ENCODE results near the gene EPRS1. TPM values are rescaled to one million over a fixed set of nuclear protein-coding genes. Genes with fewer than 3 reads are reported as not detected.
"Not testable (repeated sequence)": the region's sequence is repeated elsewhere in the genome, so short reads cannot be mapped to it uniquely, and the experiment has no call there.

Gene EPRS1
- polyA plus RNA-seq, 2 of the 4 experiments (the other 2 are of a cell fraction) = 69.4 to 113 TPM

DNA sequence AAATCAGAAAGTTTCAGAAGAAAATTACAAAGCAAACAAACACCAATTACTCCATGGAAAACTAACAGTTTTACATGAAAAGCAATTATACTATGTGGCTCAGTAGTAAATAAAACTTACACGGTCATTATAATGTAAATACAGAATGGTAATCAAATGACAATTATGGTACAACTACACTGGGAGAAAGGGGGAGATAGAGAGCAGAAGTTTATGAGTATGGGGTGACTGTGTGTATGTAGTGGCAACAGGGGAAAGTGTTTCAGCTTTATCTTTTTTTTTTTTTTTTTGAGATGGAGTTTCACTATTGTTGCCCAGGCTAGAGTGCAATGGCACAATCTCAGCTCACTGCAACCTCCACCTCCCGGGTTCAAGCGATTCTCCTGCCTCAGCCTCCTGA is 8.5 kb downstream of the EPRS1 start:
- 90% methylated on average over 3 of the region's 3 CpGs for WGBS (ENCODE audit: missing lambda C conversion rate)
- FAIRE-seq; H3K9me3 ChIP-seq; H3K4me2 ChIP-seq; H3K27ac ChIP-seq; DNase-seq (ENCODE audit: low read depth in 1 of 2, low spot score in 1 of 2); H3K4me3 ChIP-seq; H3K4me1 ChIP-seq; POLR2A ChIA-PET; CTCF ChIA-PET: not testable (repeated sequence)
- peak in 1 of 2 experiments; percentile 59; a peak in 1 of 6 replicates for ATAC-seq

DNA sequence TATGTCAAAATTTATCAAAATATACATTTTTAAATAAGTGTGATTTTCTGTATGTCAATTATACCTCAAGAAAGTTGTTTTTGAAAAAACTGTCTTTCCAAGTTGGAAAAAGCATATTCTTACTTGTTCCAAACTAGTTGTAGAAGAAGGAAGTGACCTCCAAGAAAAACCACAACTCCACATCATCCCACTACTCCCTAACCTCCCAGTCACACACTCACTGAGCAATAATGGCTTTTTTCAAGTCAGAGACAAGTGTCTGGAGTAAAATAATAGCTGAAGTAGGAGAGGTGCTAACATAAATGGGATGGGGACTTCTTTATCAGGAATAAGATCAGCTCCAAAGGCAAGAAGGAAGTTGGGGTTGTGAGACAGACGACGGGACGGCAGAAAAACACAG is 13.4 kb downstream of the EPRS1 start:
- no peak overlapping the region for H3K4me3 ChIP-seq
- 84% methylated on average over 3 of the region's 3 CpGs for WGBS (ENCODE audit: missing lambda C conversion rate)
- no peaks in the 10 kb centered on the region for H3K9me3 ChIP-seq
- ATAC-seq = no peak
- no peak overlapping the region for H3K27ac ChIP-seq
- TF ChIP-seq CBX2 (IDR thresholded peaks at IDR 0.05; ENCODE audit: borderline replicate concordance, low read depth) (no peak), HOXB13 (CRISPR knock-in tag; IDR thresholded peaks at IDR 0.05; ENCODE audit: low read depth) (no peak), NPAS2 (CRISPR knock-in tag; IDR thresholded peaks at IDR 0.05; ENCODE audit: borderline replicate concordance) (no peak), HMGXB4 (CRISPR knock-in tag; IDR thresholded peaks at IDR 0.05; ENCODE audit: borderline replicate concordance) (no peak), GATA3 (IDR thresholded peaks at IDR 0.05; ENCODE audit: borderline replicate concordance) (no peak), ZNF302 (CRISPR knock-in tag; IDR thresholded peaks at IDR 0.05) (no peak), CBX8 (IDR thresholded peaks at IDR 0.05) (no peak), TP53 (CRISPR knock-in tag; IDR thresholded peaks at IDR 0.05) (no peak), RFX5 (IDR thresholded peaks at IDR 0.05) (no peak), EHMT2 (IDR thresholded peaks at IDR 0.05; ENCODE audit: low read depth) (no peak)
- TF ChIP-seq, protein P1, sequence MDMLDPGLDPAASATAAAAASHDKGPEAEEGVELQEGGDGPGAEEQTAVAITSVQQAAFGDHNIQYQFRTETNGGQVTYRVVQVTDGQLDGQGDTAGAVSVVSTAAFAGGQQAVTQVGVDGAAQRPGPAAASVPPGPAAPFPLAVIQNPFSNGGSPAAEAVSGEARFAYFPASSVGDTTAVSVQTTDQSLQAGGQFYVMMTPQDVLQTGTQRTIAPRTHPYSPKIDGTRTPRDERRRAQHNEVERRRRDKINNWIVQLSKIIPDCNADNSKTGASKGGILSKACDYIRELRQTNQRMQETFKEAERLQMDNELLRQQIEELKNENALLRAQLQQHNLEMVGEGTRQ (IDR thresholded peaks at IDR 0.05) = no peak
- TF ChIP-seq, protein P2, sequence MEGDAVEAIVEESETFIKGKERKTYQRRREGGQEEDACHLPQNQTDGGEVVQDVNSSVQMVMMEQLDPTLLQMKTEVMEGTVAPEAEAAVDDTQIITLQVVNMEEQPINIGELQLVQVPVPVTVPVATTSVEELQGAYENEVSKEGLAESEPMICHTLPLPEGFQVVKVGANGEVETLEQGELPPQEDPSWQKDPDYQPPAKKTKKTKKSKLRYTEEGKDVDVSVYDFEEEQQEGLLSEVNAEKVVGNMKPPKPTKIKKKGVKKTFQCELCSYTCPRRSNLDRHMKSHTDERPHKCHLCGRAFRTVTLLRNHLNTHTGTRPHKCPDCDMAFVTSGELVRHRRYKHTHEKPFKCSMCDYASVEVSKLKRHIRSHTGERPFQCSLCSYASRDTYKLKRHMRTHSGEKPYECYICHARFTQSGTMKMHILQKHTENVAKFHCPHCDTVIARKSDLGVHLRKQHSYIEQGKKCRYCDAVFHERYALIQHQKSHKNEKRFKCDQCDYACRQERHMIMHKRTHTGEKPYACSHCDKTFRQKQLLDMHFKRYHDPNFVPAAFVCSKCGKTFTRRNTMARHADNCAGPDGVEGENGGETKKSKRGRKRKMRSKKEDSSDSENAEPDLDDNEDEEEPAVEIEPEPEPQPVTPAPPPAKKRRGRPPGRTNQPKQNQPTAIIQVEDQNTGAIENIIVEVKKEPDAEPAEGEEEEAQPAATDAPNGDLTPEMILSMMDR (IDR thresholded peaks at IDR 0.05) = no peak
- no peak for DNase-seq (ENCODE audit: low read depth in 1 of 2, low spot score in 1 of 2)
- H3K4me2 ChIP-seq = no peak overlapping the region
- H3K4me1 ChIP-seq = no peaks in the 10 kb centered on the region
- CTCF ChIA-PET = no interaction called here
- FAIRE-seq = no peak
- POLR2A ChIA-PET = no interaction called here

GRCh38 chr1:220031287-220031686 is 15.0 kb downstream of the EPRS1 start:
- DNase-seq (ENCODE audit: low read depth in 1 of 2, low spot score in 1 of 2) (no peak), ATAC-seq (no peak), FAIRE-seq (no peak)
- H3K9me3 ChIP-seq = no peaks in the 10 kb centered on the region
- H3K27ac ChIP-seq = no peak overlapping the region
- H3K4me3 ChIP-seq = no peak overlapping the region
- H3K4me1 ChIP-seq = no peaks in the 10 kb centered on the region
- H3K4me2 ChIP-seq = no peak overlapping the region
- CTCF ChIA-PET = interaction anchor here (0.6 to 0.7 kb wide), 2 partner anchors 11 to 1274 kb away, joined by 3 to 4 read pairs; no protein-coding TSS in a partner anchor
- POLR2A ChIA-PET = no interaction called here
- WGBS (ENCODE audit: missing lambda C conversion rate) = 77% methylated on average over 2 of the region's 2 CpGs
- TF ChIP-seq SREBF2 (IDR thresholded peaks at IDR 0.05) = no peak
- TF ChIP-seq, protein P3, sequence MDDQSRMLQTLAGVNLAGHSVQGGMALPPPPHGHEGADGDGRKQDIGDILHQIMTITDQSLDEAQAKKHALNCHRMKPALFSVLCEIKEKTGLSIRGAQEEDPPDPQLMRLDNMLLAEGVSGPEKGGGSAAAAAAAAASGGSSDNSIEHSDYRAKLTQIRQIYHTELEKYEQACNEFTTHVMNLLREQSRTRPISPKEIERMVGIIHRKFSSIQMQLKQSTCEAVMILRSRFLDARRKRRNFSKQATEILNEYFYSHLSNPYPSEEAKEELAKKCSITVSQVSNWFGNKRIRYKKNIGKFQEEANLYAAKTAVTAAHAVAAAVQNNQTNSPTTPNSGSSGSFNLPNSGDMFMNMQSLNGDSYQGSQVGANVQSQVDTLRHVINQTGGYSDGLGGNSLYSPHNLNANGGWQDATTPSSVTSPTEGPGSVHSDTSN (IDR thresholded peaks at IDR 0.05) = no peak
- no peak for TF ChIP-seq RAD21 (conservative IDR thresholded peaks at IDR 0.05 in 1 of 2, IDR thresholded peaks at IDR 0.05 in 1 of 2)
- no peak for TF ChIP-seq GATA3 (IDR thresholded peaks at IDR 0.05; ENCODE audit: borderline replicate concordance)
- TF ChIP-seq REST (IDR thresholded peaks at IDR 0.05) = no peak
- TF ChIP-seq HMGXB4 (CRISPR knock-in tag; IDR thresholded peaks at IDR 0.05; ENCODE audit: borderline replicate concordance) = no peak
- TF ChIP-seq, protein P2 (IDR thresholded peaks at IDR 0.05) = no peak
- no peak for TF ChIP-seq NR3C1 (IDR thresholded peaks at IDR 0.05)
- no peak for TF ChIP-seq POLR2AphosphoS2 (conservative IDR thresholded peaks at IDR 0.05; ENCODE audit: low read length)
- no peak for TF ChIP-seq POLR2A (IDR thresholded peaks at IDR 0.05; ENCODE audit: low read length)

Data from A549 (cell line).